NCI-H510A treated with DMSO at 0.1 percent for 48 hours (cell line): ENCODE measurements around the gene TMEM242.
A peak's percentile ranks its signal among the peaks of the same experiment; 100 is the strongest.

Experiments used
- DNase-seq: peaks from one replicate; lab custom pipeline; 2025; lab: John Stamatoyannopoulos, UW

The TMEM242 gene

DNA sequence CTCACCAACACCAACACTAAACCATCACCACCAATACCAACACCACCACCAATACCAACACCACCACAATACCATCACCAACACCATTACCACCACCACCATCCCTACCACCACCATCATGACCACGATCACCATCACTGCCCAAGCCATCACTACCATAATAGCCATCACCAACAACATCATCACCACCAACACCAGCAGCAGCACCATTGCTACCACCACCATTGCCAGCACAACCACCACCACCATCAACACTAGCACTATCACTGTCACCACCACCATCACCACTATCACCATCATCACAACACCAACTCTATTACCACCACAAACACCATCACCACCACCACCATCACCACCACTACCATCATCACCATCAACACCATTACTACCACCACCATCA is 53.0 kb downstream of the TMEM242 start:
- no peak for DNase-seq

- no peak for DNase-seq
Measured at GRCh38 chr6:157269261-157269794, 54.0 kb downstream of the TMEM242 start.

GRCh38 chr6:157268835-157269234 is 54.5 kb downstream of the TMEM242 start:
- DNase-seq, result no peak

GRCh38 chr6:157268396-157268795 is 54.9 kb downstream of the TMEM242 start:
- no peak for DNase-seq

GRCh38 chr6:157267654-157268053 is 55.7 kb downstream of the TMEM242 start:
- DNase-seq, result no peak

DNA sequence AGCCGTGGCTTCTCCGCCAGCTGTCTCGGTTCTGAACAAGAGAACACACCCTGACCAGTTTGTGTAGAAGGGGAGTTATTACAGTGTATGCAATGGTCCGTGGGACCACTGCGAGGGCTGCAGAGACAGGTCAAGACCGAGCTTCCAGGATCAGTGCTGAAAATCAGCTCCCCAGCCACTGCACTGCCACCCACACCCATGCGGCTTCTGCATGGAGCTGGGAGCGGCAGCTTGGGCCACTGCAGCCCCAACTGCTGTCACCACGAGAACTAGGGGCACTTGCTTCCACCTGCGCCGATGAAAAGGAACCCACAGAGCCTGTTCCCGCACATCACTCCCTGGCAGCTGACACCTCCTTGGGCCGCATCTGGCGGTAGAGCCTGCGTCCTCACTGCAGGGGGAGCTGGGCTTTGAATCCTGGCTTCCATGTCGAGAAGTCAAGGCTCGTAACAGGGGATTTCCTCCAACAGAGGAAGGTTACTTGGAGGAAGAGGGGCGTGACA is 56.2 kb downstream of the TMEM242 start:
- DNase-seq, result no peak

DNA sequence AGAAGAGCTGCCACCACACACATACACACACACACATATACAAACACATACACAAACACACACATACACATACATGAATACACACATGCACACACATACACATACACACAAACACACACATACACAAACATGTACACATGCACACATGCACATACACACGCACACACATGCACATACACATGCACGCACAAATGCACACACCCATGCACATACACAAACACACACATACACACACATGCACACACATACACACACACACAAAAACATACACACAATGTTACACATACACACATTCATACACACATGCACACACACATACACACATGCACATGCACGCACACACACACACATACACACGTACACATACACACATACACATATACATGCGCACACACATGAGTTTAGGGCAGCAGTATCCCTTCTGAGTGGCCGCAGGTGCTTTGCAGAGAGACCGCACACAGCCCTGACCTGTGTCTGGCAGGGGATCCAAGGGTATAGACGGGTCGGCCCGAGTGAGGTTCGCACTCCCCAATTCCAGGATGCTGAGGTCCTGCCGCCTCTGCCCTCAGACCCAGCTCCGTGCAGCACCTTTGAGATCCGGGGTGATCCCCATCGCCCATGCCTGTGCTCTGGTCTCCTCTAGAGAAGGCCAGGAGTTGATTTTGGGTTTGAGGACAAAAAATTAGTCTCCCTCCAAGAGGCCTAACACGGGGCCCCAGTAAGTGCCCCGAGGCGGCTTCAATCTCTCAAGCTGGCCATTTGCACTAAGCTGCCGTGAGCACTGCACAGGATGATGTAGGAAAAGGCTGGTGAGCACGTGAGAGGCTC is 56.8 kb downstream of the TMEM242 start:
- DNase-seq, result no peak

GRCh38 chr6:157265635-157266034 is 57.7 kb downstream of the TMEM242 start:
- DNase-seq, result peak; percentile 60

- DNase-seq, result no peak
Measured at GRCh38 chr6:157265186-157265585, 58.1 kb downstream of the TMEM242 start.

GRCh38 chr6:157264701-157265100 is 58.6 kb downstream of the TMEM242 start:
- DNase-seq, result no peak

GRCh38 chr6:157263881-157264397 is 59.4 kb downstream of the TMEM242 start:
- DNase-seq, result no peak

GRCh38 chr6:157263146-157263545 is 60.2 kb downstream of the TMEM242 start:
- no peak for DNase-seq

GRCh38 chr6:157261606-157262005 is 61.7 kb downstream of the TMEM242 start:
- DNase-seq, result no peak

DNA sequence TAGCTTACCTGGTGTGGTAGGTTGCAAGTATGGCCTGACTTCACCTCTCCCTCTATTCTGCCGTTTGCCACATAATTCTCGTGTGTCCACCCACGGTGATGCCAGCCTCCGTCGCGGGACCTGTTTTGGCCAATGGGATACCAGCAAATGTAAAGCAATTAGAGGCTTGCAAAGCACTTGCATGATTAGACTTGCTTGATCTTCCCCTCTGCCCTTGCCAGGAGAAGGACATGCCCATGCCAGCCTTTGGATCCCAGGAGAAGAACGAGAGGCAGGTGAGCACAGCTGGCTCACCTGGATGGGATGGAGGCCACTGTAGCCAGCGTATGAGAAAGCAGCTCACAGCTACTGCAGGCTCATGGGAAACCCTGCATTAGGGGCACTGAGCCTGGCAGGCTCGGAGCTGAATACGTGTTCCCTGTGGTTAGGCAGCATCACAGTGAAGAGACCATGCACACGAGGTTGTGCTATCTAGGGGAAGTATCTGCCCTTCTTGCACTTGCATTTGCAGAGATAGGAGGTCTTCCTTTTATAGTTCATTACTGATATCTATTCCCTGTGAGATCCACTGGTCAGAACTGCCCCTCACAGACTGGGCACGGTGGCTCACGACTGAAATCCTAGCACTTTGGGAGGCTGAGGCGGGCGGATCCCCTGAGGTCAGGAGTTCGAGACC is 62.4 kb downstream of the TMEM242 start:
- no peak for DNase-seq

- DNase-seq, result no peak
Measured at GRCh38 chr6:157259443-157259842, 63.9 kb downstream of the TMEM242 start.

DNA sequence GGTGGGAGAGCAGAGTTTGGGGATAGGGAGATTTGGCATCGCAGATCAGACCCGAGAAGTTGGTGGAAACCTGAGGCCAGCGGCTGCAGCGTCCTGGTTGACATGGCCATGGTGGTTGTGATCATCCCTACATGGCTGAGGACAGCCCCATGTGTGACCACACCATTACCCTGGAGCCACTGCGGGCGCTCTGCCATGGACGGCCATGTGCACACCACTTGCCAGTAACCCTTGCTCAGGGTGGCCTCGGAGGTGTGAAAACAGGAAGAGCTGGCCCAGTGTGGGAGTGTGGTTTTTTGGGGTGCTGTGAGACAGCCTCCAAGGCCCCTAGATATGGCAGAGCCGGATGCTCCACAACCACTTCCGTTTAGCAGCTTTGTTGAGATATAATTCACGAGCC is 64.4 kb downstream of the TMEM242 start:
- DNase-seq, result no peak

GRCh38 chr6:157255079-157255478 is 68.2 kb downstream of the TMEM242 start:
- DNase-seq, result no peak

DNA sequence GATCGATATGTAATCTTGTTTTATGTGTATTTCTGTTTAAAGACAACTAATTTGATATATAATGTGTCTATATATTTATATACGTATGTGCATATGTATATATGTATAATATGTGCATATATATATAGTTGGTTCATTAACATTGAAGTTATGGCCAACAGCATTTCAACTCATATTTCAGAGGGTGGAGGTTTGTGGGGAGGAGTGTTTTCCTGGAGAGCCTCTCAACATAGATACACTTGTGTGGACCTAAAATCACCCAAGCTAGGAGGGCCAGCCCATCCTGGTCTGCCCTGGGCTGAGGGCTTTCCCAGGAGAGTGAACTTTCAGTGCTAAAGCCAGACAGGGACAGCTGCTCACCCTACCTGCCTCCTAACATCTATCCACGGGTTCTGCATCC is 68.8 kb downstream of the TMEM242 start:
- no peak for DNase-seq

GRCh38 chr6:157253699-157254098 is 69.6 kb downstream of the TMEM242 start:
- DNase-seq, result no peak

- no peak for DNase-seq
Measured at GRCh38 chr6:157253017-157253416, 70.3 kb downstream of the TMEM242 start.

DNA sequence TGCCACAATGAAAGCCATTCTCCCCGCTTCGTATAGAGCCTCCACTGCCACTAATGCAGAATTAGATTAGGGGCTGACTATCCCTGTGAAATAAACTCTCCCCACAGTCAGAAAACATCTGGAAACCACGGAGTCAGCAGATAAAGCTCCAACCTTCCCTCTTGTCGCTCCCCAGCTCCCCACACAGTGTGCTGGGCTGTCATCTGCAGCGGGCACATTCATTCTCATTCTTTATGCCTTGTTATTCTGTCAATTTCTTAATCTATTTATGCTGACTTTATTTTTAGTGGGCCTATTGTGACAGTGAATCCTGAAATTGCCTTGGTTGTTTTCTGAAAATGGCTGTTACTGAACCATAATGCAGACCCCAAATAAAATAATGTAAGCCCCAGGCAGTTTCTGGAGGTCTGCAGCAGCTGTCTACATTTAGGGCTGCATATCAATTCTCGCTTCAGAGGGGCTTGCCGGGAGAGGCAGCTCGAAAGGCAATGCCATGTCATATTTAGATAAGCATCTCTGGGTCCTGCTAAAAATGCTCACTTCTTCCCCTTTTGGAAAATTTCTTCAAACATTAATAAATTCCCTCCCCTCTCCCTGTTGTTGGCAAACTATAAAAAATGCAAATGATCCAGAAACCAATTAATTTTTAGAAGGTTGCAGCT is 71.6 kb downstream of the TMEM242 start:
- DNase-seq, result no peak

- no peak for DNase-seq
Measured at GRCh38 chr6:157249826-157250225, 73.5 kb downstream of the TMEM242 start.
